ENCODE measurements around the gene SH3BP5. TPM values are rescaled to one million over a fixed set of nuclear protein-coding genes. Genes with fewer than 3 reads are reported as not detected.
A peak's percentile ranks its signal among the peaks of the same experiment; 100 is the strongest.

SH3BP5 gene
- total and polyA plus RNA-seq, 2 donors (not counting 1 experiment from before 2014, with no cell fraction given) = 6.7 to 12.9 TPM

- no peak overlapping the region for H2AFZ ChIP-seq (ENCODE audit: low read length)
- TF ChIP-seq CTCF (conservative IDR thresholded peaks at IDR 0.05 in 1 of 2, IDR thresholded peaks at IDR 0.05 in 1 of 2; ENCODE audit: low read depth in 1 of 2, low read length in 2 of 2) (no peak), EZH2 (IDR thresholded peaks at IDR 0.05; ENCODE audit: low read length, missing control alignments) (no peak)
- H3K4me2 ChIP-seq (ENCODE audit: extremely low read depth, insufficient read depth, low read length) = no peak overlapping the region
- H3K79me2 ChIP-seq (ENCODE audit: control insufficient read depth, insufficient read depth, low read length) = no peaks in the 10 kb centered on the region
- no peak overlapping the region for H3K9ac ChIP-seq (ENCODE audit: insufficient read depth, low read length)
- no peaks in the 10 kb centered on the region for H3K27me3 ChIP-seq (ENCODE audit: control insufficient read depth, insufficient read depth, low read length)
- no peak overlapping the region for H3K4me3 ChIP-seq (replicated peaks in 1 of 4; ENCODE audit: control extremely low read depth in 1 of 4, insufficient read depth in 1 of 4, low read depth in 3 of 4, low read length in 4 of 4)
- peaks cover 2% of the 10 kb centered on the region for H3K4me1 ChIP-seq (ENCODE audit: control insufficient read depth, extremely low read depth, insufficient read depth, low read length)
- H3K9me3 ChIP-seq (ENCODE audit: control insufficient read depth, insufficient read depth, low read depth, low read length) = no peaks in the 10 kb centered on the region
- no peaks in the 10 kb centered on the region for H3K36me3 ChIP-seq (ENCODE audit: control insufficient read depth, insufficient read depth, low read length)
- DNase-seq (ENCODE audit: low read depth in 2 of 2) = peak in 1 of 2 donors; percentile 61
- H4K20me1 ChIP-seq (ENCODE audit: control insufficient read depth, extremely low read depth, insufficient read depth, low read length) = no peaks in the 10 kb centered on the region
- no peak overlapping the region for H3K27ac ChIP-seq (ENCODE audit: insufficient read depth, low read length)
These were observed 4.4 kb downstream of the SH3BP5 start for GRCh38 chr3:15327941-15328340.

- Histone ChIP-seq H3K9me3 (ENCODE audit: control insufficient read depth, insufficient read depth, low read depth, low read length) (no peaks in the 10 kb centered on the region), H4K20me1 (ENCODE audit: control insufficient read depth, extremely low read depth, insufficient read depth, low read length) (no peaks in the 10 kb centered on the region), H3K27ac (ENCODE audit: insufficient read depth, low read length) (no peak overlapping the region), H3K9ac (ENCODE audit: insufficient read depth, low read length) (no peak overlapping the region), H3K4me1 (ENCODE audit: control insufficient read depth, extremely low read depth, insufficient read depth, low read length) (peaks cover 2% of the 10 kb centered on the region), H3K36me3 (ENCODE audit: control insufficient read depth, insufficient read depth, low read length) (no peaks in the 10 kb centered on the region), H3K79me2 (ENCODE audit: control insufficient read depth, insufficient read depth, low read length) (no peaks in the 10 kb centered on the region), H3K4me3 (replicated peaks in 1 of 4; ENCODE audit: control extremely low read depth in 1 of 4, insufficient read depth in 1 of 4, low read depth in 3 of 4, low read length in 4 of 4) (no peak overlapping the region), H2AFZ (ENCODE audit: low read length) (no peak overlapping the region), H3K4me2 (ENCODE audit: extremely low read depth, insufficient read depth, low read length) (no peak overlapping the region), H3K27me3 (ENCODE audit: control insufficient read depth, insufficient read depth, low read length) (no peaks in the 10 kb centered on the region)
- TF ChIP-seq CTCF (conservative IDR thresholded peaks at IDR 0.05 in 1 of 2, IDR thresholded peaks at IDR 0.05 in 1 of 2; ENCODE audit: low read depth in 1 of 2, low read length in 2 of 2) (no peak), EZH2 (IDR thresholded peaks at IDR 0.05; ENCODE audit: low read length, missing control alignments) (no peak)
- no peak for DNase-seq (ENCODE audit: low read depth in 2 of 2)
These were observed 5.7 kb downstream of the SH3BP5 start for GRCh38 chr3:15326673-15327072.

GRCh38 chr3:15326037-15326436 lies 6.3 kb downstream of the SH3BP5 start:
- H4K20me1 ChIP-seq (ENCODE audit: control insufficient read depth, extremely low read depth, insufficient read depth, low read length) = no peaks in the 10 kb centered on the region
- H3K4me3 ChIP-seq (replicated peaks in 1 of 4; ENCODE audit: control extremely low read depth in 1 of 4, insufficient read depth in 1 of 4, low read depth in 3 of 4, low read length in 4 of 4) = no peak overlapping the region
- no peak for DNase-seq (ENCODE audit: low read depth in 2 of 2)
- no peaks in the 10 kb centered on the region for H3K9me3 ChIP-seq (ENCODE audit: control insufficient read depth, insufficient read depth, low read depth, low read length)
- peaks cover 2% of the 10 kb centered on the region for H3K4me1 ChIP-seq (ENCODE audit: control insufficient read depth, extremely low read depth, insufficient read depth, low read length)
- TF ChIP-seq EZH2 (IDR thresholded peaks at IDR 0.05; ENCODE audit: low read length, missing control alignments) = no peak
- no peak for TF ChIP-seq CTCF (conservative IDR thresholded peaks at IDR 0.05 in 1 of 2, IDR thresholded peaks at IDR 0.05 in 1 of 2; ENCODE audit: low read depth in 1 of 2, low read length in 2 of 2)
- no peaks in the 10 kb centered on the region for H3K27me3 ChIP-seq (ENCODE audit: control insufficient read depth, insufficient read depth, low read length)
- no peaks in the 10 kb centered on the region for H3K36me3 ChIP-seq (ENCODE audit: control insufficient read depth, insufficient read depth, low read length)
- no peaks in the 10 kb centered on the region for H3K79me2 ChIP-seq (ENCODE audit: control insufficient read depth, insufficient read depth, low read length)
- no peak overlapping the region for H3K4me2 ChIP-seq (ENCODE audit: extremely low read depth, insufficient read depth, low read length)
- no peak overlapping the region for H2AFZ ChIP-seq (ENCODE audit: low read length)
- no peak overlapping the region for H3K27ac ChIP-seq (ENCODE audit: insufficient read depth, low read length)
- no peak overlapping the region for H3K9ac ChIP-seq (ENCODE audit: insufficient read depth, low read length)

Data from fibroblast of lung (primary cell).